ENCODE measurements around the gene FOXP1.

Gene FOXP1

DNA sequence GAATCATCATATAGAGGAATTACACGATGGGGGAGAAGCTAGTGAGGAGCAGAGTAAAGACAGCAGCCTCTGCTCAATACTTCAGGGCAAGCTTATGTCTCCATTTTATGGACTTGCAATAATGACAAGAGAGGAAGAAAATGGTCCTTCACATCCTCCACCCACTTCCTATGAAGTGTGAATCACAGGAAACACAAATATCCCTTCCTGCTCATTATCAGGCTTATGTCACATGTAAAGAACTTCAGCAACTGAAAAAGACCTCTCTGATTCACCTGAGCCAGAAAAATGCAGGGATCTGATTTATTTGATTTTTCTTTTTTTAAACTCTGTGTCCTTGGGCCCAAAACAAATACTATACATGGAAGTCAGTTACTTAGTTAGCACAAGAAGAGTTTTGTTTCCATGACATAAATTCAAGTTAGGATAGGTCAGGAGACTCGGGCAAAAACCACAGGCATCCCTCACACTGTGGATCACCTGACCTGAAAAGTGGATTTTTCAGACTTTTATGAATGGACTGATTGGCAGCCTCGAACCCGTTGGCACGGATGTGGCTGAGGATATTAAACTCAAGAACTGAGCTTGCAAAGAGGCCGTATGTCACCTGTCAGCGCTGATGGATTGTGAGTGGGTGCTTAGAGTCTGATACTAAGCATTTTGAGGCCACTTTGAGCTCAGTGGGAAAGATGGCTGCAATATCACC lies 650.3 kb downstream of the FOXP1 start:
- no peak for DNase-seq
- no peak overlapping the region for H2BK120ac ChIP-seq (ENCODE audit: insufficient read depth, low read length, poor library complexity)
- H4K12ac ChIP-seq (ENCODE audit: low read depth, low read length) = no peak overlapping the region
- no peaks in the 10 kb centered on the region for H3K79me1 ChIP-seq (ENCODE audit: low read length)
- H2BK5ac ChIP-seq (ENCODE audit: low read depth, low read length, poor library complexity) = no peak overlapping the region
- no peaks in the 10 kb centered on the region for H3K36me3 ChIP-seq (ENCODE audit: control insufficient read depth in 1 of 2, insufficient read depth in 2 of 2, low read length in 2 of 2)
- H3K27me3 ChIP-seq (ENCODE audit: insufficient read depth, low read length) = no peaks in the 10 kb centered on the region
- H4K8ac ChIP-seq (ENCODE audit: low read depth, low read length) = no peak overlapping the region
- H3K23ac ChIP-seq (ENCODE audit: low read length) = no peak overlapping the region
- no CpG with 5 or more reads among the region's 7 CpGs for WGBS (ENCODE audit: extremely low coverage, insufficient coverage, insufficient read length)
- H2BK12ac ChIP-seq (ENCODE audit: low read length) = no peak overlapping the region
- H3K4me2 ChIP-seq (ENCODE audit: low read length) = no peak overlapping the region
- no peak overlapping the region for H3K27ac ChIP-seq (ENCODE audit: low read depth, low read length)
- H2AK5ac ChIP-seq (ENCODE audit: low read length) = no peak overlapping the region
- H3K4me3 ChIP-seq (ENCODE audit: low read depth, low read length) = no peak overlapping the region
- H3K14ac ChIP-seq (ENCODE audit: low read length) = no peak overlapping the region
- no peaks in the 10 kb centered on the region for H3K4me1 ChIP-seq (ENCODE audit: control insufficient read depth in 1 of 2, insufficient read depth in 2 of 2, low read length in 2 of 2)
- no peak overlapping the region for H3K9ac ChIP-seq (ENCODE audit: low read length)
- no peak overlapping the region for H2AFZ ChIP-seq (ENCODE audit: insufficient read depth, low read length, poor library complexity)
- H3K9me3 ChIP-seq (ENCODE audit: insufficient read depth, low read depth, low read length) = no peaks in the 10 kb centered on the region
- H3K79me2 ChIP-seq (ENCODE audit: control insufficient read depth, insufficient read depth, low read length, poor library complexity) = no peaks in the 10 kb centered on the region
- no peak overlapping the region for H3K4ac ChIP-seq (ENCODE audit: low read depth, low read length)
- no peak overlapping the region for H4K91ac ChIP-seq (ENCODE audit: low read depth, low read length)
- no peak overlapping the region for H3K18ac ChIP-seq (ENCODE audit: low read length)

DNA sequence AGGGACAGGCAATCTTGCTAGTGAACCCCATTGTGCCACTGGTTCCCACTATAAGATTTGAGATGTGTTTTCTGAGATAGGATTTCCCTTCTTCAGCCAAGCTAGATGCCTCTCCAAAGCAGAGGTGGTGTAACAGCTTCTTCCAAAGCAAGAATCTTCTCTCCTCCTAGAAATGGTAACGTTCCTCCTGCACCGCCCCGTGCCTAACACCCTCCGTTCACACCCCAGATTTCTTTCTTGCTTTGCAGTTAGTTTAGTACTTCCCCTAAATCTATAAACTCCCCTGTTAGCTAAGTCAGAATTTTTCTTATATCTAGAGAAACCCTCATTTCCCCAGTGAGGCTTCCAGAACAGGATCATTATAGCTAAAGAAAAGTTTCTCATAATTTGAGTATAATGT lies 653.5 kb downstream of the FOXP1 start:
- WGBS (ENCODE audit: extremely low coverage, insufficient coverage, insufficient read length) = no CpG with 5 or more reads among the region's 4 CpGs
- Histone ChIP-seq H3K4me1 (ENCODE audit: control insufficient read depth in 1 of 2, insufficient read depth in 2 of 2, low read length in 2 of 2) (no peaks in the 10 kb centered on the region), H3K9me3 (ENCODE audit: insufficient read depth, low read depth, low read length) (no peaks in the 10 kb centered on the region), H3K23ac (ENCODE audit: low read length) (no peak overlapping the region), H4K91ac (ENCODE audit: low read depth, low read length) (no peak overlapping the region), H2BK12ac (ENCODE audit: low read length) (no peak overlapping the region), H3K27me3 (ENCODE audit: insufficient read depth, low read length) (no peaks in the 10 kb centered on the region), H3K18ac (ENCODE audit: low read length) (no peak overlapping the region), H2AK5ac (ENCODE audit: low read length) (no peak overlapping the region), H3K4ac (ENCODE audit: low read depth, low read length) (no peak overlapping the region), H2BK5ac (ENCODE audit: low read depth, low read length, poor library complexity) (no peak overlapping the region), H3K36me3 (ENCODE audit: control insufficient read depth in 1 of 2, insufficient read depth in 2 of 2, low read length in 2 of 2) (no peaks in the 10 kb centered on the region), H3K9ac (ENCODE audit: low read length) (no peak overlapping the region), H3K79me2 (ENCODE audit: control insufficient read depth, insufficient read depth, low read length, poor library complexity) (no peaks in the 10 kb centered on the region), H4K12ac (ENCODE audit: low read depth, low read length) (no peak overlapping the region), H2BK120ac (ENCODE audit: insufficient read depth, low read length, poor library complexity) (no peak overlapping the region), H4K8ac (ENCODE audit: low read depth, low read length) (no peak overlapping the region), H3K4me2 (ENCODE audit: low read length) (no peak overlapping the region), H3K4me3 (ENCODE audit: low read depth, low read length) (no peak overlapping the region), H3K27ac (ENCODE audit: low read depth, low read length) (no peak overlapping the region), H3K79me1 (ENCODE audit: low read length) (no peaks in the 10 kb centered on the region), H3K14ac (ENCODE audit: low read length) (no peak overlapping the region), H2AFZ (ENCODE audit: insufficient read depth, low read length, poor library complexity) (no peak overlapping the region)
- DNase-seq = no peak

DNA sequence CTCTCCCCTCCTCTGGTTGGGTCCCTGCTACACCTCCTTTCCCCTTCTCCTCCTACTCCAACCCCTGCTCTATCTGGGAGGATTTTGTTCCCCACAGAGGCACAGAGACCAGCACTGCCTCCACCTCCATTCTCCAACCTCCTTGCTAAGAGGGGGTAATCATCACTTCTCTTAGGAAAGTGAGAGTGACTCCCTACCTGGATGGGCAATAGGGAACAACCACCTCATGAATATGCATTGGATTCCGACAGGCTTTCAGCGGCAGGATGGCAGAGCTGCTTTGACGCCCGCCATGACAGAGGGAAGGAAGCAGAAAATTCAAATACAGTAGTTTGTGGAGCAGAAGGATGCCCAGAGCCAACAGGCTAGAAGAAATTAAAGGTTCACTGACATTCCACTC lies 656.3 kb downstream of the FOXP1 start:
- Histone ChIP-seq H4K12ac (ENCODE audit: low read depth, low read length) (no peak overlapping the region), H2BK12ac (ENCODE audit: low read length) (no peak overlapping the region), H3K27ac (ENCODE audit: low read depth, low read length) (no peak overlapping the region), H2AFZ (ENCODE audit: insufficient read depth, low read length, poor library complexity) (no peak overlapping the region), H3K4me3 (ENCODE audit: low read depth, low read length) (no peak overlapping the region), H3K79me1 (ENCODE audit: low read length) (no peaks in the 10 kb centered on the region), H3K14ac (ENCODE audit: low read length) (no peak overlapping the region), H3K79me2 (ENCODE audit: control insufficient read depth, insufficient read depth, low read length, poor library complexity) (no peaks in the 10 kb centered on the region), H3K9me3 (ENCODE audit: insufficient read depth, low read depth, low read length) (no peaks in the 10 kb centered on the region), H2BK5ac (ENCODE audit: low read depth, low read length, poor library complexity) (no peak overlapping the region), H2BK120ac (ENCODE audit: insufficient read depth, low read length, poor library complexity) (no peak overlapping the region), H3K36me3 (ENCODE audit: control insufficient read depth in 1 of 2, insufficient read depth in 2 of 2, low read length in 2 of 2) (no peaks in the 10 kb centered on the region), H3K4ac (ENCODE audit: low read depth, low read length) (no peak overlapping the region), H3K27me3 (ENCODE audit: insufficient read depth, low read length) (no peaks in the 10 kb centered on the region), H3K23ac (ENCODE audit: low read length) (no peak overlapping the region), H2AK5ac (ENCODE audit: low read length) (no peak overlapping the region), H3K9ac (ENCODE audit: low read length) (no peak overlapping the region), H4K91ac (ENCODE audit: low read depth, low read length) (no peak overlapping the region), H3K18ac (ENCODE audit: low read length) (no peak overlapping the region), H3K4me2 (ENCODE audit: low read length) (no peak overlapping the region), H4K8ac (ENCODE audit: low read depth, low read length) (no peak overlapping the region), H3K4me1 (ENCODE audit: control insufficient read depth in 1 of 2, insufficient read depth in 2 of 2, low read length in 2 of 2) (no peaks in the 10 kb centered on the region)
- WGBS (ENCODE audit: extremely low coverage, insufficient coverage, insufficient read length) = no CpG with 5 or more reads among the region's 4 CpGs
- no peak for DNase-seq

DNA sequence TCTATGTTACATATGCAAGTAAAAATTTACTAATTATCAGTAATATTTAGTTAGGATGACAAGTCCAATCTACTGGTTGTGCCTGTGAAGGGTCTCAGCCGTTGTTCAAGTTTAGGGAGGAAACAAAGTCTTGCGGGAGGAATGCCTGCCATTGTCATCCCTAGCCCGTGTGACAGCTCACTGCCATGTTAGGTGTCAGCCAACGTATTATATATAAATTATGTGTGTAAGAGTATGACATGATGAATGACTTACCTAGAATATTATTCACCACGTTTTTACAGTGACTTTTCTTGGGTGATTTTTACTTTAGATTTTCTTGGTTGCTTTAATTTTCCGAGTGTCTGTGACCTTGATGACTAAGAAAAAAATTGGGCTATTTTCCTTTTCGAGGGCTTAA lies 656.7 kb downstream of the FOXP1 start:
- Histone ChIP-seq H3K4me1 (ENCODE audit: control insufficient read depth in 1 of 2, insufficient read depth in 2 of 2, low read length in 2 of 2) (no peaks in the 10 kb centered on the region), H3K27ac (ENCODE audit: low read depth, low read length) (no peak overlapping the region), H3K4ac (ENCODE audit: low read depth, low read length) (no peak overlapping the region), H4K12ac (ENCODE audit: low read depth, low read length) (no peak overlapping the region), H2BK12ac (ENCODE audit: low read length) (no peak overlapping the region), H4K8ac (ENCODE audit: low read depth, low read length) (no peak overlapping the region), H3K14ac (ENCODE audit: low read length) (no peak overlapping the region), H3K27me3 (ENCODE audit: insufficient read depth, low read length) (no peaks in the 10 kb centered on the region), H4K91ac (ENCODE audit: low read depth, low read length) (no peak overlapping the region), H2BK120ac (ENCODE audit: insufficient read depth, low read length, poor library complexity) (no peak overlapping the region), H3K79me2 (ENCODE audit: control insufficient read depth, insufficient read depth, low read length, poor library complexity) (no peaks in the 10 kb centered on the region), H3K79me1 (ENCODE audit: low read length) (no peaks in the 10 kb centered on the region), H2AK5ac (ENCODE audit: low read length) (no peak overlapping the region), H3K9ac (ENCODE audit: low read length) (no peak overlapping the region), H2AFZ (ENCODE audit: insufficient read depth, low read length, poor library complexity) (no peak overlapping the region), H3K9me3 (ENCODE audit: insufficient read depth, low read depth, low read length) (no peaks in the 10 kb centered on the region), H3K18ac (ENCODE audit: low read length) (no peak overlapping the region), H3K4me2 (ENCODE audit: low read length) (no peak overlapping the region), H3K36me3 (ENCODE audit: control insufficient read depth in 1 of 2, insufficient read depth in 2 of 2, low read length in 2 of 2) (no peaks in the 10 kb centered on the region), H3K23ac (ENCODE audit: low read length) (no peak overlapping the region), H2BK5ac (ENCODE audit: low read depth, low read length, poor library complexity) (no peak overlapping the region), H3K4me3 (ENCODE audit: low read depth, low read length) (no peak overlapping the region)
- no CpG with 5 or more reads among the region's 7 CpGs for WGBS (ENCODE audit: extremely low coverage, insufficient coverage, insufficient read length)
- no peak for DNase-seq

Measured in trophoblast cell (in vitro differentiated cells and primary cell).